Liver (tissue), 9 donors: Measurements from ENCODE around the gene MYRFL. TPM values are rescaled to one million over a fixed set of nuclear protein-coding genes. Genes with fewer than 3 reads are reported as not detected.

Experiments used
- DNase-seq: peaks from one replicate; pipeline ENCODE4 v3.0.0-alpha.2; 2017; ENCODE audit warnings: low spot score
- H3K27ac ChIP-seq, 2 donors: one replicate each; pipeline ENCODE4 v1.7.0; 2013; ENCODE audit warnings: inconsistent platforms in 2 of 2, low read length in 2 of 2, control low read depth in 1 of 2, low read depth in 1 of 2, mild to moderate bottlenecking in 1 of 2
- H3K27me3 ChIP-seq, 4 donors: one replicate each; pipeline versions ENCODE4 v1.6.1 to v1.7.0; 2013; ENCODE audit warnings: low read length in 3 of 4, inconsistent platforms in 1 of 4, mild to moderate bottlenecking in 1 of 4, moderate library complexity in 1 of 4; ENCODE audit not compliant: control insufficient read depth in 4 of 4, insufficient read depth in 4 of 4
- H3K36me3 ChIP-seq, 4 donors: one replicate each; pipeline versions ENCODE4 v1.6.1 to v1.7.0; 2013; ENCODE audit warnings: low read length in 3 of 4, mild to moderate bottlenecking in 3 of 4, low read depth in 1 of 4, moderate library complexity in 1 of 4; ENCODE audit not compliant: control insufficient read depth in 4 of 4, insufficient read depth in 3 of 4
- H3K4me1 ChIP-seq, 4 donors: one replicate each; pipeline versions ENCODE4 v1.6.1 to v1.7.0; 2013; ENCODE audit warnings: low read length in 3 of 4, mild to moderate bottlenecking in 3 of 4, moderate library complexity in 1 of 4; ENCODE audit not compliant: control insufficient read depth in 4 of 4, insufficient read depth in 4 of 4
- H3K4me3 ChIP-seq, 3 donors: one replicate each; pipeline versions ENCODE4 v1.6.1 to v1.7.0; 2013; ENCODE audit warnings: low read length in 3 of 3, control low read depth in 1 of 3, low read depth in 1 of 3, mild to moderate bottlenecking in 1 of 3
- H3K9ac ChIP-seq, 2 donors: one replicate each; pipeline ENCODE4 v1.7.0; 2013; ENCODE audit warnings: low read length in 2 of 2, mild to moderate bottlenecking in 2 of 2, moderate library complexity in 2 of 2, control low read depth in 1 of 2, low read depth in 1 of 2
- H3K9me3 ChIP-seq, 4 donors: one replicate each; pipeline versions ENCODE4 v1.6.1 to v1.7.0; 2013; ENCODE audit warnings: low read length in 3 of 4; ENCODE audit not compliant: control insufficient read depth in 4 of 4
- ATF3 ChIP-seq: IDR thresholded peaks from 2 replicates; pipeline ENCODE4 v1.6.1; 2016; ENCODE audit warnings: antibody characterized with exemption
- CTCF ChIP-seq: fragments of 150-350 bp; IDR thresholded peaks from 2 replicates; pipeline ENCODE4 v1.5.1; 2017; ENCODE audit warnings: improper control_type of control experiment, low read depth, low read length; ENCODE audit not compliant: missing input control
- EGR1 ChIP-seq, 2 donors: IDR thresholded peaks; 2 replicates each; pipeline ENCODE4 v1.6.1; 2016 to 2018; ENCODE audit warnings: antibody characterized with exemption in 2 of 2, low read depth in 2 of 2
- FOXA1 ChIP-seq: IDR thresholded peaks from 2 replicates; pipeline ENCODE4 v1.6.1; 2016; ENCODE audit warnings: antibody characterized with exemption
- FOXA2 ChIP-seq: IDR thresholded peaks from 2 replicates; pipeline ENCODE4 v1.6.1; 2016; ENCODE audit warnings: antibody characterized with exemption
- HNF4A ChIP-seq, 2 donors: conservative IDR thresholded peaks; 2 replicates each; pipeline ENCODE4 v1.6.1; 2016; ENCODE audit warnings: antibody characterized with exemption in 2 of 2, mild to moderate bottlenecking in 2 of 2
- HNF4G ChIP-seq: IDR thresholded peaks from 2 replicates; pipeline ENCODE4 v1.6.1; 2016; ENCODE audit warnings: antibody characterized with exemption
- JUND ChIP-seq, 2 donors: IDR thresholded peaks; 2 replicates each; pipeline ENCODE4 v1.6.1; 2016; ENCODE audit warnings: antibody characterized with exemption in 2 of 2
- MAX ChIP-seq: IDR thresholded peaks from 2 replicates; pipeline ENCODE4 v1.6.1; 2016; ENCODE audit warnings: antibody characterized with exemption
- RAD21 ChIP-seq, 2 donors: IDR thresholded peaks; 2 replicates each; pipeline ENCODE4 v1.6.1; 2016; ENCODE audit warnings: antibody characterized with exemption in 2 of 2, mild to moderate bottlenecking in 2 of 2
- RXRA ChIP-seq, 2 donors: IDR thresholded peaks; 2 replicates each; pipeline ENCODE4 v1.6.1; 2017 to 2018; ENCODE audit warnings: antibody characterized with exemption in 2 of 2, mild to moderate bottlenecking in 1 of 2
- SP1 ChIP-seq: IDR thresholded peaks from 2 replicates; pipeline ENCODE4 v1.6.1; 2018; ENCODE audit warnings: antibody characterized with exemption, mild to moderate bottlenecking
- TAF1 ChIP-seq: conservative IDR thresholded peaks from 2 replicates; pipeline ENCODE4 v1.6.1; 2016; ENCODE audit warnings: antibody characterized with exemption, mild to moderate bottlenecking
- YY1 ChIP-seq: IDR thresholded peaks from 2 replicates; pipeline ENCODE4 v1.6.1; 2016; ENCODE audit warnings: antibody characterized with exemption, mild to moderate bottlenecking
- ZBTB33 ChIP-seq: IDR thresholded peaks from 2 replicates; pipeline ENCODE4 v1.6.1; 2016; ENCODE audit warnings: antibody characterized with exemption
- WGBS: extraction: QIAGEN DNeasy Blood & Tissue Kit; methylation state at CpG from one replicate; pipeline ENCODE4 v1.1.7; 2013; 5-methylcytosine and 5-hydroxymethylcytosine counted together
- polyA plus RNA-seq, 2 donors: library from polyadenylated mRNA; stranded (reverse) in 1 of 2; unstranded in 1 of 2; fragments of 200-250 nt in 1 of 2; fragments of >200 nt in 1 of 2; fragmentation: Nextera tagmentation in 1 of 2; extraction: Ambion mirVana in 1 of 2; gene quantifications; one replicate each; pipeline versions ENCODE4 v1.2.1 to v1.2.3, GENCODE V29; 2013 to 2015
- total RNA-seq, 2 donors: library from RNA; depleted of rRNA; stranded (reverse); fragments of >200 nt; gene quantifications; one replicate each; pipeline ENCODE4 v1.2.3, GENCODE V29; 2014
- donor health status: healthy.
- donor health status: healthy.
- donor health status: healthy.
- donor health status: healthy.
- donor health status: healthy.

MYRFL gene
- total and polyA plus RNA-seq, 4 donors = under 0.01 to 0.19 (median 0.10) TPM

- TF ChIP-seq ZBTB33 (no peak), MAX (no peak), HNF4A (conservative IDR thresholded peaks at IDR 0.05) (no peak), JUND (IDR thresholded peaks at IDR 0.05) (no peak), ATF3 (no peak), YY1 (no peak), FOXA2 (no peak), HNF4G (no peak), TAF1 (no peak), FOXA1 (no peak), RAD21 (IDR thresholded peaks at IDR 0.05) (no peak)
Measured at GRCh38 chr12:69816082-69816481, 8.9 kb upstream of the MYRFL start (continued).

GRCh38 chr12:69821032-69821455 is 4.0 kb upstream of the MYRFL start:
- WGBS = 40% methylated on average over 6 of the region's 6 CpGs
- H3K9me3 ChIP-seq = no peaks in the 10 kb centered on the region
- TF ChIP-seq RAD21 (IDR thresholded peaks at IDR 0.05) (no peak), HNF4A (conservative IDR thresholded peaks at IDR 0.05) (no peak), EGR1 (IDR thresholded peaks at IDR 0.05; ENCODE audit: low read depth in 2 of 2) (no peak), ATF3 (no peak), ZBTB33 (no peak), CTCF (no peak), RXRA (IDR thresholded peaks at IDR 0.05) (no peak), SP1 (no peak), TAF1 (no peak), MAX (no peak)
- H3K4me1 ChIP-seq = peaks cover 0 to 6% (median 2%) of the 10 kb centered on the region in 4 donors
- no peaks in the 10 kb centered on the region for H3K36me3 ChIP-seq
- no peak overlapping the region for H3K4me3 ChIP-seq
- no peaks in the 10 kb centered on the region for H3K27me3 ChIP-seq
- no peak overlapping the region for H3K27ac ChIP-seq
- DNase-seq = no peak
- no peak overlapping the region for H3K9ac ChIP-seq
